Measurements from ENCODE around the gene FBXL12.
"Not testable (repeated sequence)": the region's sequence is repeated elsewhere in the genome, so short reads cannot be mapped to it uniquely, and the experiment has no call there.

The FBXL12 gene

GRCh38 chr19:9791073-9791367, 27.9 kb downstream of the FBXL12 start:
- Histone ChIP-seq H3K4me1 (ENCODE audit: control insufficient read depth, insufficient read depth, low read length) (peaks cover 30% of the 10 kb centered on the region), H3K4me3 (ENCODE audit: low read length in 2 of 2) (peak overlapping the region; percentile 55 to 71), H3K9ac (ENCODE audit: low read length in 2 of 2) (peak overlapping the region; percentile 63 to 66), H3K27ac (ENCODE audit: low read length) (peak overlapping the region; percentile 69)
- not testable (repeated sequence) for H3K36me3 ChIP-seq (ENCODE audit: control insufficient read depth in 2 of 2, insufficient read depth in 2 of 2, low read length in 2 of 2); H3K9me3 ChIP-seq (ENCODE audit: control insufficient read depth in 2 of 2, low read length in 2 of 2); H3K27me3 ChIP-seq (ENCODE audit: control insufficient read depth in 1 of 2, insufficient read depth in 2 of 2, low read length in 2 of 2)

- not testable (repeated sequence) for H3K4me3 ChIP-seq (ENCODE audit: low read length in 2 of 2); H3K36me3 ChIP-seq (ENCODE audit: control insufficient read depth in 2 of 2, insufficient read depth in 2 of 2, low read length in 2 of 2); H3K9me3 ChIP-seq (ENCODE audit: control insufficient read depth in 2 of 2, low read length in 2 of 2); H3K27me3 ChIP-seq (ENCODE audit: control insufficient read depth in 1 of 2, insufficient read depth in 2 of 2, low read length in 2 of 2)
- Histone ChIP-seq H3K4me1 (ENCODE audit: control insufficient read depth, insufficient read depth, low read length) (peaks cover 30% of the 10 kb centered on the region), H3K27ac (ENCODE audit: low read length) (peak overlapping the region; percentile 79), H3K9ac (ENCODE audit: low read length in 2 of 2) (peak overlapping the region; percentile 29 to 53)
Measured at GRCh38 chr19:9789579-9789978, 29.3 kb downstream of the FBXL12 start.

GRCh38 chr19:9789066-9789465, 29.8 kb downstream of the FBXL12 start:
- Histone ChIP-seq H3K4me3 (ENCODE audit: low read length in 2 of 2) (no peak overlapping the region), H3K9ac (ENCODE audit: low read length in 2 of 2) (peak overlapping the region; percentile 29 to 53), H3K9me3 (ENCODE audit: control insufficient read depth in 2 of 2, low read length in 2 of 2) (no peaks in the 10 kb centered on the region), H3K27me3 (ENCODE audit: control insufficient read depth in 1 of 2, insufficient read depth in 2 of 2, low read length in 2 of 2) (no peaks in the 10 kb centered on the region), H3K27ac (ENCODE audit: low read length) (peak overlapping the region; percentile 79), H3K4me1 (ENCODE audit: control insufficient read depth, insufficient read depth, low read length) (peaks cover 34% of the 10 kb centered on the region), H3K36me3 (ENCODE audit: control insufficient read depth in 2 of 2, insufficient read depth in 2 of 2, low read length in 2 of 2) (no peaks in the 10 kb centered on the region)

- H3K36me3 ChIP-seq (ENCODE audit: control insufficient read depth in 2 of 2, insufficient read depth in 2 of 2, low read length in 2 of 2); H3K27me3 ChIP-seq (ENCODE audit: control insufficient read depth in 1 of 2, insufficient read depth in 2 of 2, low read length in 2 of 2); H3K9ac ChIP-seq (ENCODE audit: low read length in 2 of 2); H3K4me3 ChIP-seq (ENCODE audit: low read length in 2 of 2); H3K9me3 ChIP-seq (ENCODE audit: control insufficient read depth in 2 of 2, low read length in 2 of 2): not testable (repeated sequence)
- Histone ChIP-seq H3K27ac (ENCODE audit: low read length) (peak overlapping the region; percentile 79), H3K4me1 (ENCODE audit: control insufficient read depth, insufficient read depth, low read length) (peaks cover 35% of the 10 kb centered on the region)
Measured at GRCh38 chr19:9788604-9789003, 30.3 kb downstream of the FBXL12 start.

- Histone ChIP-seq H3K4me3 (ENCODE audit: low read length in 2 of 2) (peak overlapping the region; percentile 83 to 85), H3K36me3 (ENCODE audit: control insufficient read depth in 2 of 2, insufficient read depth in 2 of 2, low read length in 2 of 2) (no peaks in the 10 kb centered on the region), H3K9me3 (ENCODE audit: control insufficient read depth in 2 of 2, low read length in 2 of 2) (no peaks in the 10 kb centered on the region), H3K9ac (ENCODE audit: low read length in 2 of 2) (no peak overlapping the region), H3K27ac (ENCODE audit: low read length) (peak overlapping the region; percentile 98), H3K27me3 (ENCODE audit: control insufficient read depth in 1 of 2, insufficient read depth in 2 of 2, low read length in 2 of 2) (no peaks in the 10 kb centered on the region), H3K4me1 (ENCODE audit: control insufficient read depth, insufficient read depth, low read length) (peaks cover 30% of the 10 kb centered on the region)
Measured at GRCh38 chr19:9786819-9787218, 32.1 kb downstream of the FBXL12 start.

- Histone ChIP-seq H3K4me3 (ENCODE audit: low read length in 2 of 2) (peak overlapping the region; percentile 83 to 85), H3K27me3 (ENCODE audit: control insufficient read depth in 1 of 2, insufficient read depth in 2 of 2, low read length in 2 of 2) (no peaks in the 10 kb centered on the region), H3K36me3 (ENCODE audit: control insufficient read depth in 2 of 2, insufficient read depth in 2 of 2, low read length in 2 of 2) (no peaks in the 10 kb centered on the region), H3K9ac (ENCODE audit: low read length in 2 of 2) (peak overlapping the region in 1 of 2 donors; percentile 89), H3K27ac (ENCODE audit: low read length) (peak overlapping the region; percentile 98), H3K9me3 (ENCODE audit: control insufficient read depth in 2 of 2, low read length in 2 of 2) (no peaks in the 10 kb centered on the region), H3K4me1 (ENCODE audit: control insufficient read depth, insufficient read depth, low read length) (peaks cover 27% of the 10 kb centered on the region)
Measured at GRCh38 chr19:9786342-9786741, 32.5 kb downstream of the FBXL12 start.

GRCh38 chr19:9785367-9786331, 33.2 kb downstream of the FBXL12 start:
- Histone ChIP-seq H3K4me1 (ENCODE audit: control insufficient read depth, insufficient read depth, low read length) (peaks cover 22% of the 10 kb centered on the region), H3K9ac (ENCODE audit: low read length in 2 of 2) (peak overlapping the region; percentile 80 to 89), H3K9me3 (ENCODE audit: control insufficient read depth in 2 of 2, low read length in 2 of 2) (no peaks in the 10 kb centered on the region), H3K27me3 (ENCODE audit: control insufficient read depth in 1 of 2, insufficient read depth in 2 of 2, low read length in 2 of 2) (no peaks in the 10 kb centered on the region), H3K27ac (ENCODE audit: low read length) (peak overlapping the region; percentile 98), H3K4me3 (ENCODE audit: low read length in 2 of 2) (peak overlapping the region; percentile 83 to 85), H3K36me3 (ENCODE audit: control insufficient read depth in 2 of 2, insufficient read depth in 2 of 2, low read length in 2 of 2) (no peaks in the 10 kb centered on the region)

GRCh38 chr19:9784163-9784496, 34.7 kb downstream of the FBXL12 start:
- not testable (repeated sequence) for H3K9ac ChIP-seq (ENCODE audit: low read length in 2 of 2); H3K27ac ChIP-seq (ENCODE audit: low read length); H3K27me3 ChIP-seq (ENCODE audit: control insufficient read depth in 1 of 2, insufficient read depth in 2 of 2, low read length in 2 of 2); H3K4me3 ChIP-seq (ENCODE audit: low read length in 2 of 2); H3K9me3 ChIP-seq (ENCODE audit: control insufficient read depth in 2 of 2, low read length in 2 of 2); H3K36me3 ChIP-seq (ENCODE audit: control insufficient read depth in 2 of 2, insufficient read depth in 2 of 2, low read length in 2 of 2)
- H3K4me1 ChIP-seq (ENCODE audit: control insufficient read depth, insufficient read depth, low read length): peaks cover 13% of the 10 kb centered on the region

GRCh38 chr19:9782338-9782737, 36.5 kb downstream of the FBXL12 start:
- H3K27ac ChIP-seq (ENCODE audit: low read length): no peak overlapping the region
- no peaks in the 10 kb centered on the region for H3K36me3 ChIP-seq (ENCODE audit: control insufficient read depth in 2 of 2, insufficient read depth in 2 of 2, low read length in 2 of 2)
- H3K4me3 ChIP-seq (ENCODE audit: low read length in 2 of 2): no peak overlapping the region
- peaks cover 11% of the 10 kb centered on the region for H3K4me1 ChIP-seq (ENCODE audit: control insufficient read depth, insufficient read depth, low read length)
- no peak overlapping the region for H3K9ac ChIP-seq (ENCODE audit: low read length in 2 of 2)
- H3K27me3 ChIP-seq (ENCODE audit: control insufficient read depth in 1 of 2, insufficient read depth in 2 of 2, low read length in 2 of 2): no peaks in the 10 kb centered on the region
- H3K9me3 ChIP-seq (ENCODE audit: control insufficient read depth in 2 of 2, low read length in 2 of 2): no peaks in the 10 kb centered on the region

GRCh38 chr19:9768175-9769112, 50.4 kb downstream of the FBXL12 start, which contains the start of gene ZNF846:
Gene ZNF846 (minus strand): TSS chr19:9768738. CDS start chr19:9764950, 3,788 bp downstream.
- Histone ChIP-seq H3K4me3 (ENCODE audit: low read length in 2 of 2) (peak within 1 kb of the TSS; percentile 83 to 95), H3K27ac (ENCODE audit: low read length) (peak within 1 kb of the TSS; percentile 95), H3K27me3 (ENCODE audit: control insufficient read depth in 1 of 2, insufficient read depth in 2 of 2, low read length in 2 of 2) (no peaks in the 10 kb centered on the region), H3K9me3 (ENCODE audit: control insufficient read depth in 2 of 2, low read length in 2 of 2) (no peaks in the 10 kb centered on the region), H3K4me1 (ENCODE audit: control insufficient read depth, insufficient read depth, low read length) (peaks cover 13% of the 10 kb centered on the region), H3K9ac (ENCODE audit: low read length in 2 of 2) (peak within 1 kb of the TSS; percentile 82 to 94), H3K36me3 (ENCODE audit: control insufficient read depth in 2 of 2, insufficient read depth in 2 of 2, low read length in 2 of 2) (peaks cover 0 to 4% of the 10 kb centered on the region in 2 donors)

Measured in stomach smooth muscle (tissue), 2 donors.